SKM-1 treated with dmso at 0.1 percent for 144 hours (cell line): ENCODE data around the gene NEURL4.
"Not testable (repeated sequence)": the region's sequence is repeated elsewhere in the genome, so short reads cannot be mapped to it uniquely, and the experiment has no call there.

Source experiments
- DNase-seq: peaks from one replicate; lab custom pipeline; 2025; ENCODE audit not compliant: unreplicated experiment; lab: John Stamatoyannopoulos, UW

NEURL4 gene

DNA sequence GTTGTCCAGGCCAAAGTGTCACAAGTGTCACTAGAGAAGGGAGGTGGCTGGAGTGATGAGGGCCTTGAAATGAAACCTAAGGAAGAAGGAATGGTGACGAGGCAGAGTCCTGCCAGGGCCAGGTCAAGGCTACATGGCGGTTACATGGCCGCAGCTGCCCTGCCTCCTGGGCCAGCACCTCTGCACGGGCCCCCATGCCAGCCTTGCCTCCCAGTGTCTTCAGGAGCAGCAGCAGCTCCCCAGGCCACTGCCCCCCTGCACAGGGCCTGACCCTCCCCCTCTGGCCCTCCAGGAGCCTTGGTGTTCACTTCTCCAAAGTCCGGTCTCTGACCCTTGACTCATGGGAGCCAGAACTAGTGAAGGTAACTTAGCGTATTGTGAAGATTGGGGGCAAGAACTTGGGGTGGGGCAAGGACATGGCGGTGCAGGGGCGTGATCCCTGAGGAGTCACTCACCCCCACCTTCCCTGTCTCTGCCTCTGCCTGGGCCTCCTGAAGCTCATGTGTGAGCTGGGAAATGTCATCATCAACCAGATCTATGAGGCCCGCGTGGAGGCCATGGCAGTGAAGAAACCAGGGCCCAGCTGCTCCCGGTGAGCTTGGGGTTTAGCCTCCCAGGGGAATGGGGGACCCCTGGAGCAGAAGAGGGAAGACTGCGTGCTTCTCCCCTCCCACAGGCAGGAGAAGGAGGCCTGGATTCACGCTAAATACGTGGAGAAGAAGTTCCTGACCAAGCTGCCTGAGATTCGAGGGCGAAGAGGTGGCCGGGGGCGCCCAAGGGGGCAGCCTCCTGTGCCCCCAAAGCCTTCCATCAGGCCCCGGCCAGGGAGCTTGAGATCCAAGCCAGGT, 18.7 kb upstream of the NEURL4 start:
- DNase-seq: no peak

- DNase-seq: no peak
Observed at GRCh38 chr17:7346761-7347614, 17.9 kb upstream of the NEURL4 start.

DNA sequence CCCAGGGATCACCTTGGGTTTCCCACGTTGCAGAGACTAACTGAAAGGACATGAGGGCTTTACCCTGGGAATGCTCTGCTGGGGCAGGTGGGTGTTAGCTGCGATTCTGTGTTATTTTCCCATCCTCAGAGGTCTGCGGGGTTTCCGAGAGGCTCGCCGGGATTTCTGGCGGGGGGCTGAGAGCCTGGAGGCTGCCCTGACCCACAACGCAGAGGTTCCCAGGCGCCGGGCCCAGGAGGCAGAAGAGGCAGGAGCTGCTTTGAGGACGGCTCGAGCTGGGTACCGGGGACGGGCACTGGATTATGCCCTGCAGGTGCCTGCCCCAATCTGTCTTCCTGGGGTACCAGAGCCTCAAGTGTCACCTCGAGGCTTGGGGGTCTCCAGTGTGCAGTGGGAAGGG, 14.1 kb upstream of the NEURL4 start:
- no peak for DNase-seq

GRCh38 chr17:7341842-7342241, 12.7 kb upstream of the NEURL4 start:
- DNase-seq: no peak

DNA sequence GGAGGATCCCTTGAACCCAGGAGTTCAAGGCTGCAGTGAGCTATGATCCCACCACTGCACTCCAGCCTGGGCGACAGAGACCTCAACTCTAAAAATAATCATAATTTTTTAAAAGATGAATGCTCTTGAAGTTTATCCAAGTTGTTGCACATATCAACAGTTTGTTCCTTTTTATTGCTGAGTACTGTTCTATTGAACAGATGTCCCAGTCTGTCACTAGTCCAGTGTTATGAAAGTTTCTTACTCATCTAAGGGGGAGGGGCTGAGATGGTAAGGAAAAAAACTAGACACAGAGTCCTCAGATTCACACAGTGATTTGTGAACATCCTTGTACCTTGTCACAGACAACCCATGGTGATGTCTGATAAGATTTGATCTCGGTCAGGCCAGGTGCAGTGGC, 11.0 kb upstream of the NEURL4 start:
- DNase-seq: no peak

DNA sequence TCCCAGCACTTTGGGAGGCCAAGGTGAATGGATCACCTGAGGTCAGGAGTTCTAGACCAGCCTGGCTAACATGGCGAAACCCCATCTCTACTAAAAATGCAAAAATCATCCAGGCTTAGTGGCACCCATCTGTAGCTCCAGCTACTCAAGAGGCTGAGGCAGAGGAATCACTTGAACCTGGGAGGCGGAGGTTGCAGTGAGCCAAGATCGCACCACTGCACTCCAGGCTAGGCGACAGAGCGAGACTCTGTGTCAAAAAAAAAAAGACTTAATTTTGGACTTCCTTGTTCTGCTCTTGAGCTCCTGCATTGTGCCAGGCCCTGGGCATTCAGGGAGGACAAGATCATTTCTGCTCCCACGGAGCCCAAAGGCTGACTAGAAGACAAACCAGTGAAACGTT, 8.5 kb upstream of the NEURL4 start:
- DNase-seq: not testable (repeated sequence)

- DNase-seq: peak; percentile 32
Observed at GRCh38 chr17:7336240-7337175, 7.4 kb upstream of the NEURL4 start, which contains the start of gene ACAP1. Gene ACAP1, plus strand, starts transcription at chr17:7336529. Its CDS starts 206 bp downstream, at chr17:7336735.

DNA sequence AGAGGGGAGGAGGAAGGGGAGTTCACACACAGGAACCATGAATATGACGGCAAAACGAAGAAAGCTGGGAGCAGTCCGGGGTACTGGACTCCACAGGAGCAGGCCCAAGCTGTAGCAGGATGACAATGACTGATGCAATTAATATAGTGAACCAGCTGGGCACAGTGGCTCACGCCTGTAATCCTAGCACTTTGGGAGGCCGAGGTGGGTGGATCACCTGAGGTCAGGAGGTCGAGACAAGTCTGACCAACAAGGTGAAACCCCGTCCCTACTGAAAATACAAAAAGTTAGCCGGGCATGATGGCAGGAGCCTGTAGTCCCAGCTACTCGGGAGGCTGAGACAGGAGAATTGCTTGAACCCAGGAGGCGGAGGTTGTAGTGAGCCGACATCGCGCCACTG, 6.6 kb upstream of the NEURL4 start:
- DNase-seq: not testable (repeated sequence)

GRCh38 chr17:7334938-7335538, 5.9 kb upstream of the NEURL4 start:
- no peak for DNase-seq

GRCh38 chr17:7332600-7333069, 3.5 kb upstream of the NEURL4 start:
- not testable (repeated sequence) for DNase-seq

DNA sequence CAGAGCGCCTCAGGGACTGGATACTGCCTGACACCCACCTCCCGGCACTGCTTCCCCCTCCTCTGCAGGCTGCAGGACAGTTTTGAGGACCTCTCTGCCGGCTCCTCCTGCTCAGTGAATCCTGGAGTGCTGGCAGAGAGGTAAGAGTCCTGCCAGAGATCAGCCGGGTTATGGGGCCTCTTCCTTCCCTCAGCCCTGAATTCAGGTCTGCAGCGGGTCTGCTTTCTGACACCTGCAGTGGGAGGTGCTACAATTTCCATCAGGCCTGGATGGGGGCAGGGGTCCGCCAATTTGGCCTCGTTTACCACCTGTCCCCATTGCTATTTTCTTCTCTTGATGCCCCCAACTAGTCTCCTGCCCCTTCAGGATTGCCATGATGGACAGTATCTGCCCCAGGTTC, 3.0 kb upstream of the NEURL4 start:
- no peak for DNase-seq

GRCh38 chr17:7330638-7331015, 1.5 kb upstream of the NEURL4 start:
- DNase-seq: no peak

GRCh38 chr17:7329997-7330637, 982 bp upstream of the NEURL4 start:
- DNase-seq: no peak

DNA sequence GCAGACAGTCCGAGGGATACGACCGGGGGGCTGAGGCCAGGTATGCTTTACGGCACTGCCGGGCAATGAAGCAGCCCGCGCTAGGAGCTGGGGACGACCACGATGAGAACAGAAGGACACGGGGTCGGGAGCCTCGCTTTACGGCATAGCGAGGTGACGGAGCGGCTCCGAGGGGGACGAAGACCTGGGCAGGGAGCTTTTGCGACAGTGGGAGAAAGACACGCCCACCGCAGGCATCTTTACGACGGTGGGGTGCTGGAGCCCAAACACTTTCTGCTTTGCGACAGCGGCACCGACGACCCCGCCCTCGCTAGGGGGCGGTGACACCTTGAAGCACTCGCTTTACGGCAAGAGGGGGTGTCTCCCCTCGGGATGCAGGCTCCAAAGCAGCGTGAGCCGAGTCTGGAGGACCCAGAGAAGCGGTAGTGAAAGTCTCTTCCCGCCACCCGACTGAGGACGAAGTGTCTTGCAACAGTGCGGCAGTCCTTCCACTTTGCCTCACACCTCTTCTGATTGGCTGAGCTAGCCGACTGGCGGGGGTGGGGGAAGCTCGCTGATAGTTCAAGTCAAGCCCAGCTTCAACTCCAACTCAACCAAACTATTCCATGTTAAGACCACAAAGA, 350 bp upstream of the NEURL4 start:
- DNase-seq: peak; percentile 82

- no peak for DNase-seq
Observed at GRCh38 chr17:7328009-7328408, 1.1 kb downstream of the NEURL4 start.

DNA sequence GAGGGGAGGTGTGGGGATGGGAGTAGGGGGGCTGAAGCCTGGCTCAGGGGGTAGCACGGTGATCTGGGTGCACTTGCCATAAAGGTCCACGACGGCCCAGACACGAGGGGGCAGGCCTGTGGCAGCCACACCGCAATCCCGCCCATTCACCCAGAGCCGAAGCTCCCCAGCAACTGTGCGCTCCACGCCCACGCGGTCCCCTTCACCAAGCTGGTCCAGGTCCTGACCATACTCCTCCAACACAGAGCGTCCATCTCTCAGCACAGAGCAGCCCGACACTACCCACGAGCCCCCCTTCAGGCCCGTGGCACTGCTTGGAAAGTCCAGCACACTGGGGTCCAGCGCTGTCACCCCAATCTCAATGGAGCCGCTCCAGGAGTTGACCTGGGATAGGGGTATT, 1.6 kb downstream of the NEURL4 start:
- DNase-seq: no peak

DNA sequence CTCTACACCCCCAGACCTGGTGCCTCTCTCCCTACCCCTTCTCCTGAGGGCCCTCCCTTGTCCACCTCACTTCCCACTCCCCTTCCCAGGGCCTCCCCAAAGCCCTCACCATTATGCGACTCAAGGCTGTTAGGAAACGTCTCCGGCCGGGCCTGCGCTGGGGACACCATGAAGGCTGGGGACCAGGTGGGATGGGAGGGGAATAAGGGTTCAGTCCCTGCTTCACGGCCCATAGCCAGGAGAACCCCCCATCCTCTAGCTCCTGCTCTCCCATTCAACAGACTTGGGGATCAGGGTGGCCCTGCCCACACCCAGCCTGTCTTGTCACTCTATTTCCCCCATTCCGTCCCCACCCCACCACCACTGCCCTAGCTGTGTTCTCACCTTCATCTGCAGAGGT, 2.1 kb downstream of the NEURL4 start:
- DNase-seq: no peak

DNA sequence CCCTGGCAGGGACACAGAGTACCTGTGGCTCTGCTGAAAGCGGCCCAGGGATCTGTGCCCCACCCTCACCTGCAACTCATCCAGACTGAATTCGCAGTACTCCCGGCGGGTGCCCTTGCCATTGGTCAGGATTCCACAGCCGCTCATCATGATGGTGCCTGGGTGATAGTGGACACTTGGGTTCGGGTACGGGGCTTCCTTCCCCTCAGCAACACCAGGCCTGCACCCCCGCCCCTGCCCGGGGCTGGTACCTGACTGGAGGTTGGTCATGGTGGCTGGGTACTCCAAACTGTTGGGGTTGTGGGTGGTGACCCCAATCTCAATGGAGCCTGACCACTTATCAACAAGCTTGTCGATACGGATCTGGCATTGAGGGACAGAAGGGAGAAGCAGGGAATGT, 2.9 kb downstream of the NEURL4 start:
- no peak for DNase-seq

- DNase-seq: no peak
Observed at GRCh38 chr17:7325031-7325528, 4.1 kb downstream of the NEURL4 start.
